ENCODE data around the gene MROH7. TPM values are rescaled to one million over a fixed set of nuclear protein-coding genes. Genes with fewer than 3 reads are reported as not detected.

The MROH7 gene
- total RNA-seq, 1 experiment from 2014 or later = not detected

DNA sequence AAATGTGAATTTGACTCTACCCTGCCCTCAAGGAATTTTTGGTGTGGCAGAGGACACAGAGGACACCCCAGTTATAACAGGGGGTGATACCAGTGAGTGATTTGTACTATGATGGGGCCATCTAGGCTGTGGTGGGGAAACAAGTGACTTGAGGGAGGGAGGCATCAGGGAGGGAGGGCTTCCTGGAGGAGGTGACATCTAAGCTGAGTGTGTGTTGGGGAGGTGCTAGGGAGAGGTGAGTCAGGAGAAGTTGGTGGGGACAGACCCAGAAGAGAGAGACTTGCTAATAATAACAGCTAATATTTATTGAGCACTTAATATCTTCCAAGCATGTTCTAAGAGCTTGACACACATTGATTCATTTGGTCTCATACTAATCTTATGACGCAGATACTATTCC lies 54.2 kb downstream of the MROH7 start:
- DNase-seq (ENCODE audit: low spot score) = no peak
- H3K9me3 ChIP-seq (ENCODE audit: low read depth, low read length, poor library complexity, severe bottlenecking) = no peaks in the 10 kb centered on the region
- no peak overlapping the region for H3K27ac ChIP-seq (ENCODE audit: low read depth, low read length, poor library complexity, severe bottlenecking)
- BruUV-seq (replicated peaks) = no TSS peak
- ChIA-PET CTCF (no interaction called here), POLR2A (ENCODE audit: low non-redundant PET) (no interaction called here)
- H3K4me1 ChIP-seq (ENCODE audit: insufficient read depth, low read length, poor library complexity, severe bottlenecking) = no peaks in the 10 kb centered on the region
- H3K27me3 ChIP-seq (replicated peaks; ENCODE audit: insufficient read depth, low read depth, low read length, poor library complexity) = no peaks in the 10 kb centered on the region
- H3K4me3 ChIP-seq (ENCODE audit: low read depth, low read length, poor library complexity, severe bottlenecking) = no peak overlapping the region
- no peaks in the 10 kb centered on the region for H3K36me3 ChIP-seq (ENCODE audit: insufficient read depth, low read length, poor library complexity, severe bottlenecking)
- TF ChIP-seq EZH2 (IDR thresholded peaks at IDR 0.05; ENCODE audit: borderline replicate concordance, low read depth, low read length, poor library complexity, severe bottlenecking) (no peak), CTCF (conservative IDR thresholded peaks at IDR 0.05; ENCODE audit: low read depth, low read length) (no peak)
- intact Hi-C loops (cut with micrococcal nuclease; ENCODE audit: unreplicated experiment) = no loop called here

- no peaks in the 10 kb centered on the region for H3K9me3 ChIP-seq (ENCODE audit: low read depth, low read length, poor library complexity, severe bottlenecking)
- H3K27ac ChIP-seq (ENCODE audit: low read depth, low read length, poor library complexity, severe bottlenecking) = no peak overlapping the region
- no peaks in the 10 kb centered on the region for H3K4me1 ChIP-seq (ENCODE audit: insufficient read depth, low read length, poor library complexity, severe bottlenecking)
- H3K4me3 ChIP-seq (ENCODE audit: low read depth, low read length, poor library complexity, severe bottlenecking) = no peak overlapping the region
- CTCF ChIA-PET = no interaction called here
- H3K36me3 ChIP-seq (ENCODE audit: insufficient read depth, low read length, poor library complexity, severe bottlenecking) = no peaks in the 10 kb centered on the region
- intact Hi-C loops (cut with micrococcal nuclease; ENCODE audit: unreplicated experiment) = no loop called here
- no TSS peak for BruUV-seq (replicated peaks)
- no peak for DNase-seq (ENCODE audit: low spot score)
- TF ChIP-seq CTCF (conservative IDR thresholded peaks at IDR 0.05; ENCODE audit: low read depth, low read length) (no peak), EZH2 (IDR thresholded peaks at IDR 0.05; ENCODE audit: borderline replicate concordance, low read depth, low read length, poor library complexity, severe bottlenecking) (no peak)
- no peaks in the 10 kb centered on the region for H3K27me3 ChIP-seq (replicated peaks; ENCODE audit: insufficient read depth, low read depth, low read length, poor library complexity)
- POLR2A ChIA-PET (ENCODE audit: low non-redundant PET) = no interaction called here
Observed at GRCh38 chr1:54696262-54696661, 54.7 kb downstream of the MROH7 start.

DNA sequence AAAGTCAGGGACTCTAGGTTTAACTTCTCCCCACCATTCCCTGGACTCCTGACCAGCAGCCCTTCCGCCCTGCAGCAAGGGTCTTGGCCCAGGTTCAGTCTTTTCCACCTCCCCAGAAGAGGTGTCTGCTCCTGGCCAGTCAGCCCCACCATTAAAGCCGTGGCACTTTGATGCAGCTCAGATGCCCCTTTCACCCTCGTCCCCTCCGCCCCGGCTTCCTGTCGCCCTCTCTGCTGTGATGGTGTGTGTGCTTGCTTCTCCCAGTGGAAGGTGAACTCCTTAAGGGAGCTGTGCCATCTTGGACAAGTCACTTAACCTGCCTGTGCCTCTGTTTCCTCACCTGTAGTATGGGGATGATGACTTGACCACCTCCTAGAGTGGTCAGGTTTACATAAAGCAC lies 56.3 kb downstream of the MROH7 start:
- Histone ChIP-seq H3K4me1 (ENCODE audit: insufficient read depth, low read length, poor library complexity, severe bottlenecking) (no peaks in the 10 kb centered on the region), H3K4me3 (ENCODE audit: low read depth, low read length, poor library complexity, severe bottlenecking) (no peak overlapping the region), H3K9me3 (ENCODE audit: low read depth, low read length, poor library complexity, severe bottlenecking) (no peaks in the 10 kb centered on the region), H3K27ac (ENCODE audit: low read depth, low read length, poor library complexity, severe bottlenecking) (no peak overlapping the region), H3K27me3 (replicated peaks; ENCODE audit: insufficient read depth, low read depth, low read length, poor library complexity) (peaks cover 4% of the 10 kb centered on the region), H3K36me3 (ENCODE audit: insufficient read depth, low read length, poor library complexity, severe bottlenecking) (no peaks in the 10 kb centered on the region)
- TF ChIP-seq EZH2 (IDR thresholded peaks at IDR 0.05; ENCODE audit: borderline replicate concordance, low read depth, low read length, poor library complexity, severe bottlenecking) (no peak), CTCF (conservative IDR thresholded peaks at IDR 0.05; ENCODE audit: low read depth, low read length) (no peak)
- no TSS peak for BruUV-seq (replicated peaks)
- intact Hi-C loops (cut with micrococcal nuclease; ENCODE audit: unreplicated experiment) = no loop called here
- CTCF ChIA-PET = no interaction called here
- POLR2A ChIA-PET (ENCODE audit: low non-redundant PET) = interaction anchor here (0.6 kb wide), 1 partner anchor 71 kb away, joined by 3 read pairs; no protein-coding TSS in a partner anchor
- no peak for DNase-seq (ENCODE audit: low spot score)

Measured in A673 (cell line).